ENCODE measurements around the gene SUCLG1. TPM values are rescaled to one million over a fixed set of nuclear protein-coding genes. Genes with fewer than 3 reads are reported as not detected.

The SUCLG1 gene
- total RNA-seq (2022; extraction: Qiagen RNA extraction): 93.1 to 96.1 TPM (median 93.3 TPM) in 5 replicates

GRCh38 chr2:84459018-84459943 is at the start of gene SUCLG1:
SUCLG1 (minus strand) TSS chr2:84459280; CDS start chr2:84459269, 11 bp downstream.

Other genes starting within 250 kb of the SUCLG1 start
- 0.01 to 0.12 TPM (median 0.04 TPM) in 4 of 5 replicates, not detected in the other for gene DNAH6, start 57.2 kb upstream of the SUCLG1 start, total RNA-seq (2022; extraction: Qiagen RNA extraction)